ENCODE results near the gene PTAFR. TPM values are rescaled to one million over a fixed set of nuclear protein-coding genes. Genes with fewer than 3 reads are reported as not detected.

The PTAFR gene
- total RNA-seq, 4 donors from 2014 or later, result 2.0 to 51.7 (median 4.2) TPM

GRCh38 chr1:28114844-28115243, 61.6 kb downstream of the PTAFR start:
- no peak overlapping the region for H3K4me3 ChIP-seq
- H3K4me1 ChIP-seq, result peaks cover 0 to 6% (median 0%) of the 10 kb centered on the region in 4 donors
- intact Hi-C loops (cut with DNase I; ENCODE audit: low total_unique reads) (no loop called here), in situ Hi-C loops (cut with MboI; ENCODE audit: low pct_ligation_motif_present in 1 of 4, low pct_unique_long_range_greater_than_20kb in 1 of 4, low sequenced_read_pairs in 3 of 4) (no loop called here)
- H3K36me3 ChIP-seq, result no peaks in the 10 kb centered on the region
- WGBS, 2 donors (ENCODE audit: low coverage in 1 of 2), result 86% methylated on average over 2 of the region's 2 CpGs; no CpG with 5 or more reads in 1 of the 2 donors
- H3K27ac ChIP-seq, result peak overlapping the region in 1 of 4 donors; percentile 22
- TF ChIP-seq EP300 (IDR thresholded peaks at IDR 0.05; ENCODE audit: low read depth) (no peak), POLR2AphosphoS5 (IDR thresholded peaks at IDR 0.05) (no peak), CTCF (IDR thresholded peaks at IDR 0.05) (no peak), POLR2A (IDR thresholded peaks at IDR 0.05) (no peak)
- no peak for DNase-seq
- H3K9me3 ChIP-seq, result no peaks in the 10 kb centered on the region
- H3K27me3 ChIP-seq, result no peaks in the 10 kb centered on the region

GRCh38 chr1:28113242-28113572, 63.3 kb downstream of the PTAFR start:
- intact Hi-C loops (cut with DNase I; ENCODE audit: low total_unique reads) (no loop called here), in situ Hi-C loops (cut with MboI; ENCODE audit: low pct_ligation_motif_present in 1 of 4, low pct_unique_long_range_greater_than_20kb in 1 of 4, low sequenced_read_pairs in 3 of 4) (no loop called here)
- TF ChIP-seq POLR2AphosphoS5 (IDR thresholded peaks at IDR 0.05), result no peak
- peak in 1 of 5 experiments; percentile 20 for TF ChIP-seq CTCF (IDR thresholded peaks at IDR 0.05)
- WGBS, 2 donors (ENCODE audit: low coverage in 1 of 2), result 78 to 86% methylated on average over 1 to 3 of the region's 3 CpGs
- no peaks in the 10 kb centered on the region for H3K27me3 ChIP-seq
- H3K4me3 ChIP-seq, result no peak overlapping the region
- no peak for DNase-seq
- H3K27ac ChIP-seq, result peak overlapping the region in 2 of 4 donors; percentile 8 to 32
- H3K4me1 ChIP-seq, result peaks cover 0 to 6% (median 0%) of the 10 kb centered on the region in 4 donors
- no peaks in the 10 kb centered on the region for H3K9me3 ChIP-seq
- H3K36me3 ChIP-seq, result no peaks in the 10 kb centered on the region

GRCh38 chr1:28112388-28113241, 63.9 kb downstream of the PTAFR start:
- Histone ChIP-seq H3K9me3 (no peaks in the 10 kb centered on the region), H3K4me1 (peaks cover 0 to 6% (median 0%) of the 10 kb centered on the region in 4 donors), H3K27me3 (no peaks in the 10 kb centered on the region), H3K27ac (peak overlapping the region in 2 of 4 donors; percentile 8 to 32), H3K4me3 (no peak overlapping the region), H3K36me3 (no peaks in the 10 kb centered on the region)
- in situ Hi-C loops (cut with MboI; ENCODE audit: low pct_ligation_motif_present in 1 of 4, low pct_unique_long_range_greater_than_20kb in 1 of 4, low sequenced_read_pairs in 3 of 4), result no loop called here
- TF ChIP-seq EP300 (IDR thresholded peaks at IDR 0.05; ENCODE audit: low read depth), result no peak
- TF ChIP-seq POLR2A (IDR thresholded peaks at IDR 0.05), result no peak
- TF ChIP-seq CTCF (IDR thresholded peaks at IDR 0.05), result no peak
- WGBS, 2 donors (ENCODE audit: low coverage in 1 of 2), result 72% methylated on average over 5 of the region's 5 CpGs; no CpG with 5 or more reads in 1 of the 2 donors
- intact Hi-C loops (cut with DNase I; ENCODE audit: low total_unique reads), result no loop called here
- peak; percentile 30 for DNase-seq

- Histone ChIP-seq H3K4me1 (peaks cover 0 to 6% (median 0%) of the 10 kb centered on the region in 4 donors), H3K9me3 (no peaks in the 10 kb centered on the region), H3K27me3 (no peaks in the 10 kb centered on the region), H3K27ac (no peak overlapping the region), H3K36me3 (no peaks in the 10 kb centered on the region), H3K4me3 (no peak overlapping the region)
- WGBS, 2 donors (ENCODE audit: low coverage in 1 of 2), result 78 to 100% methylated on average over 2 of the region's 2 CpGs
- intact Hi-C loops (cut with DNase I; ENCODE audit: low total_unique reads), result no loop called here
- TF ChIP-seq EP300 (IDR thresholded peaks at IDR 0.05; ENCODE audit: low read depth), result no peak
- TF ChIP-seq POLR2AphosphoS5 (IDR thresholded peaks at IDR 0.05), result no peak
- TF ChIP-seq CTCF (IDR thresholded peaks at IDR 0.05), result no peak
- TF ChIP-seq POLR2A (IDR thresholded peaks at IDR 0.05), result no peak
- DNase-seq, result no peak
- in situ Hi-C loops (cut with MboI; ENCODE audit: low pct_ligation_motif_present in 1 of 4, low pct_unique_long_range_greater_than_20kb in 1 of 4, low sequenced_read_pairs in 3 of 4), result no loop called here
Measured at GRCh38 chr1:28111157-28111556, 65.3 kb downstream of the PTAFR start.
